NCI-H1436 (cell line): ENCODE measurements around the gene DNAJB5.

Experiments
- DNase-seq: peaks from one replicate; lab custom pipeline; 2025; lab: John Stamatoyannopoulos, UW

DNAJB5 gene

GRCh38 chr9:34984049-34984448, 5.5 kb upstream of the DNAJB5 start:
- no peak for DNase-seq

GRCh38 chr9:34985311-34985899, 4.1 kb upstream of the DNAJB5 start:
- DNase-seq, result peak; percentile 65

GRCh38 chr9:34986540-34987047, 3.0 kb upstream of the DNAJB5 start:
- DNase-seq, result peak; percentile 52

GRCh38 chr9:34987160-34987901, 2.2 kb upstream of the DNAJB5 start:
- peak; percentile 35 for DNase-seq

- DNase-seq, result peak; percentile 52
These were observed 1.1 kb upstream of the DNAJB5 start for GRCh38 chr9:34988218-34989002.

GRCh38 chr9:34989946-34990635, 546 bp downstream of the DNAJB5 start:
- peak; percentile 68 for DNase-seq

GRCh38 chr9:34990908-34991606, 1.5 kb downstream of the DNAJB5 start:
- DNase-seq, result no peak

- no peak for DNase-seq
These were observed 2.2 kb downstream of the DNAJB5 start for GRCh38 chr9:34991607-34992375.

- DNase-seq, result no peak
These were observed 2.9 kb downstream of the DNAJB5 start for GRCh38 chr9:34992376-34992951.

- no peak for DNase-seq
These were observed 4.1 kb downstream of the DNAJB5 start for GRCh38 chr9:34993502-34994259.

GRCh38 chr9:34994260-34994899, 4.8 kb downstream of the DNAJB5 start:
- DNase-seq, result peak; percentile 15

GRCh38 chr9:34994900-34995669, 5.5 kb downstream of the DNAJB5 start:
- no peak for DNase-seq

- DNase-seq, result no peak
These were observed 6.1 kb downstream of the DNAJB5 start for GRCh38 chr9:34995670-34996060.

GRCh38 chr9:34996181-34996904, 6.8 kb downstream of the DNAJB5 start:
- no peak for DNase-seq

- no peak for DNase-seq
These were observed 7.3 kb downstream of the DNAJB5 start for GRCh38 chr9:34996905-34997279.

GRCh38 chr9:34997379-34997781, 7.8 kb downstream of the DNAJB5 start:
- no peak for DNase-seq

GRCh38 chr9:34998266-34998665, 8.7 kb downstream of the DNAJB5 start:
- no peak for DNase-seq

- no peak for DNase-seq
These were observed 10.0 kb downstream of the DNAJB5 start for GRCh38 chr9:34999576-34999975.
